Osteocyte (in vitro differentiated cells): ENCODE measurements around the gene SPRR2B. TPM values are rescaled to one million over a fixed set of nuclear protein-coding genes. Genes with fewer than 3 reads are reported as not detected.
"Not testable (repeated sequence)": the region's sequence is repeated elsewhere in the genome, so short reads cannot be mapped to it uniquely, and the experiment has no call there.

Experiments
- DNase-seq: peaks from one replicate; pipeline ENCODE4 v3.0.0; 2021; ENCODE audit warnings: mixed read lengths; ENCODE audit not compliant: unreplicated experiment; ENCODE audit errors: extremely low spot score
- H3K27ac Mint-ChIP-seq: one replicate; pipeline ENCODE4 v1.8.0; 2021; ENCODE audit warnings: mild to moderate bottlenecking, mixed read lengths; ENCODE audit not compliant: unreplicated experiment
- H3K27me3 Mint-ChIP-seq: one replicate; pipeline ENCODE4 v1.8.0; 2021; ENCODE audit warnings: mixed read lengths; ENCODE audit not compliant: unreplicated experiment
- H3K36me3 Mint-ChIP-seq: one replicate; pipeline ENCODE4 v1.8.0; 2021; ENCODE audit warnings: mixed read lengths; ENCODE audit not compliant: unreplicated experiment
- H3K4me1 Mint-ChIP-seq: one replicate; pipeline ENCODE4 v1.8.0; 2021; ENCODE audit warnings: mixed read lengths; ENCODE audit not compliant: unreplicated experiment
- H3K4me3 Mint-ChIP-seq: one replicate; pipeline ENCODE4 v1.8.0; 2021; ENCODE audit warnings: mild to moderate bottlenecking, moderate library complexity, mixed read lengths; ENCODE audit not compliant: unreplicated experiment
- H3K9me3 Mint-ChIP-seq: one replicate; pipeline ENCODE4 v1.8.0; 2021; ENCODE audit warnings: mixed read lengths; ENCODE audit not compliant: unreplicated experiment
- total RNA-seq: library from RNA; stranded (reverse); gene quantifications from 2 replicates; pipeline ENCODE4 v1.2.1, GENCODE V29; 2021
- TF ChIP-seq, protein P1 (sequence below): fragments of 200-600 bp; sonication (generic); IDR thresholded peaks from 2 replicates; pipeline ENCODE4 v1.5.0; 2021; ENCODE audit warnings: antibody characterized with exemption, mild to moderate bottlenecking, moderate library complexity

SPRR2B gene
- total RNA-seq, 1 donor from 2014 or later: not detected

DNA sequence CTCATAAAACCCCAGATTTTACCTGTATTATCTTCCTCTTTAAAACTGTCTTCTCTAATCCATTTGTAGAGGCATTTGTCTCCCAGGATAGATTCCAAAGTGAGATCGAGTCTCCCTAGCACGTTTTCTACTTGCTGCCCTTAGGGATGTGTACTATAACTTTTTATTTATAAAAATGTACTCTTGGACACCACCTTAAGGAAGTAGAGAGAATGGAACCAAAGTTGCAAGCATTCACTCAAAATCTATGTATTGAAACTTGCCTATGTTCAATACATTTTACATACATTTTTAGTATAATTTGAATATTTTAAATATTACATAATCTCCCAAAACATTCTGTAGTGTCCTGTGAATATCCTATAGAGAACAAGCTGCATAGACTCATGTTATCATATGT is 13.3 kb downstream of the SPRR2B start:
- no peak for DNase-seq
- Mint-ChIP-seq H3K36me3 (no peaks in the 10 kb centered on the region), H3K4me1 (no peaks in the 10 kb centered on the region), H3K27me3 (no peaks in the 10 kb centered on the region), H3K9me3 (no peaks in the 10 kb centered on the region), H3K4me3 (no peak overlapping the region), H3K27ac (no peak overlapping the region)
- TF ChIP-seq, protein P1, sequence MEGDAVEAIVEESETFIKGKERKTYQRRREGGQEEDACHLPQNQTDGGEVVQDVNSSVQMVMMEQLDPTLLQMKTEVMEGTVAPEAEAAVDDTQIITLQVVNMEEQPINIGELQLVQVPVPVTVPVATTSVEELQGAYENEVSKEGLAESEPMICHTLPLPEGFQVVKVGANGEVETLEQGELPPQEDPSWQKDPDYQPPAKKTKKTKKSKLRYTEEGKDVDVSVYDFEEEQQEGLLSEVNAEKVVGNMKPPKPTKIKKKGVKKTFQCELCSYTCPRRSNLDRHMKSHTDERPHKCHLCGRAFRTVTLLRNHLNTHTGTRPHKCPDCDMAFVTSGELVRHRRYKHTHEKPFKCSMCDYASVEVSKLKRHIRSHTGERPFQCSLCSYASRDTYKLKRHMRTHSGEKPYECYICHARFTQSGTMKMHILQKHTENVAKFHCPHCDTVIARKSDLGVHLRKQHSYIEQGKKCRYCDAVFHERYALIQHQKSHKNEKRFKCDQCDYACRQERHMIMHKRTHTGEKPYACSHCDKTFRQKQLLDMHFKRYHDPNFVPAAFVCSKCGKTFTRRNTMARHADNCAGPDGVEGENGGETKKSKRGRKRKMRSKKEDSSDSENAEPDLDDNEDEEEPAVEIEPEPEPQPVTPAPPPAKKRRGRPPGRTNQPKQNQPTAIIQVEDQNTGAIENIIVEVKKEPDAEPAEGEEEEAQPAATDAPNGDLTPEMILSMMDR: no peak

DNA sequence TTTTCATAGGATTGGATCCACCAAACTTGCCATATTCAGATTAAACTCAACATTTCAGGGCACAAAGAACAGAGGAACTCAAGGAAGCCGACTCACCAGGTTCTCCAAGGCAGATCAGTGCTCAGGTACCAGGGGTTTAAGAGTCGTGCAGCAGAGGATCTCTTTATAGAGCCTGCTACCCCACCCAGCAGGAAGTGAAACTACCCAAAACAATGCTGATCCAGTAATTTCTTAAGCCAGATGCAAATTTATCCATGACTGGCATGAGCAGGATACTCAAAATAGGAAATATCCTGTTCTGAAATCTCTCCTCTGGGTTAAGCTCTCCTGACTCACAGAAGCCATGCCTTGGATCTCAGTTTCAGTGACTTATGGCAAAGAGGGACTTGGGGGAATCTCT is 14.0 kb downstream of the SPRR2B start, which contains the start of gene SPRR2A:
TSS of gene SPRR2A (minus strand) at position 138 of the 400 bp plus-strand sequence. CDS start 777 bp downstream, outside the sequence.
- Mint-ChIP-seq H3K4me1 (no peaks in the 10 kb centered on the region), H3K4me3 (no peak within 1 kb of the TSS), H3K27ac (no peak within 1 kb of the TSS), H3K9me3 (no peaks in the 10 kb centered on the region), H3K36me3 (no peaks in the 10 kb centered on the region), H3K27me3 (no peaks in the 10 kb centered on the region)
- DNase-seq: no peak
- TF ChIP-seq, protein P1: no peak

DNA sequence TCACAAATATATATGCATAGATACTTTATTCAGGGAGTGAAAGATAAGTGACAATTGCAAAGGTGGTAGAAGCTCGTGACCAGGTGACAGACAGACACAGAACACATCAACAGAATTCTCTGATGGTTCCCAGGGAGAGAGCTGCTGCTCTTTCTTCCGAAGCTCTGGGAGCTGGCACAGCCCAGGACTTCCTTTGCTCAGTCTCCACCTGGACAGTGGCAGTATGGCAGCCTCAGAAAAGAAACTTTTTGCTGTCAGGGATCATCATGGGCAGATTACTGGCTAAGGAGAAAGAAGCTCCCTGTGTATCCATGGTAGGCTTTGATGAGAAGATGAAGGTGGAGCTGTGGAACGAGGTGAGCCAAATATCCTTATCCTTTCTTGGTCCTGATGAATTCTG is 15.3 kb downstream of the SPRR2B start:
- H3K36me3 Mint-ChIP-seq, H3K27me3 Mint-ChIP-seq, H3K4me1 Mint-ChIP-seq, DNase-seq, H3K9me3 Mint-ChIP-seq, H3K27ac Mint-ChIP-seq, H3K4me3 Mint-ChIP-seq: not testable (repeated sequence)

DNA sequence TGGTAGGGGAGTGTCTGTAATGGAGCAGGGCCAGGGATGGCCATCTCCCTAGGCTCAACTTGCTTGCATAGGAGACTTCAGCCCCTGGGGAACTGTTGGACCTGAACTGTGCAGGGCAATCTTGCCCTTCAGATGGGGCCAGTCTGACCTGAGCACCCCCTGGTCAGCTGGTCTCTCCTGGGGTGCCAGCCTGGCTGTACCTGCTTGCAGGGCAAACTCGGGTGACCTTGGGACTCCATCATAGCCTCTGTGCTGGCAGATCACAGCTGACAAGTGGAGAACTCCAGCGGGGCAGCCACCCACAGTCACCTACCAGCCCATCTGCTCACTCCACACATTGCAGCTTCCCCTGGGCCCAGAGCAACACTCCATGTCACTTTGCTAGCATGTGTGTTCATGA is 22.2 kb downstream of the SPRR2B start:
- H3K27ac Mint-ChIP-seq: no peak overlapping the region
- H3K27me3 Mint-ChIP-seq: no peaks in the 10 kb centered on the region
- DNase-seq: no peak
- H3K4me3 Mint-ChIP-seq: no peak overlapping the region
- H3K4me1 Mint-ChIP-seq: no peaks in the 10 kb centered on the region
- H3K36me3 Mint-ChIP-seq: no peaks in the 10 kb centered on the region
- H3K9me3 Mint-ChIP-seq: no peaks in the 10 kb centered on the region
- TF ChIP-seq, protein P1: no peak

DNA sequence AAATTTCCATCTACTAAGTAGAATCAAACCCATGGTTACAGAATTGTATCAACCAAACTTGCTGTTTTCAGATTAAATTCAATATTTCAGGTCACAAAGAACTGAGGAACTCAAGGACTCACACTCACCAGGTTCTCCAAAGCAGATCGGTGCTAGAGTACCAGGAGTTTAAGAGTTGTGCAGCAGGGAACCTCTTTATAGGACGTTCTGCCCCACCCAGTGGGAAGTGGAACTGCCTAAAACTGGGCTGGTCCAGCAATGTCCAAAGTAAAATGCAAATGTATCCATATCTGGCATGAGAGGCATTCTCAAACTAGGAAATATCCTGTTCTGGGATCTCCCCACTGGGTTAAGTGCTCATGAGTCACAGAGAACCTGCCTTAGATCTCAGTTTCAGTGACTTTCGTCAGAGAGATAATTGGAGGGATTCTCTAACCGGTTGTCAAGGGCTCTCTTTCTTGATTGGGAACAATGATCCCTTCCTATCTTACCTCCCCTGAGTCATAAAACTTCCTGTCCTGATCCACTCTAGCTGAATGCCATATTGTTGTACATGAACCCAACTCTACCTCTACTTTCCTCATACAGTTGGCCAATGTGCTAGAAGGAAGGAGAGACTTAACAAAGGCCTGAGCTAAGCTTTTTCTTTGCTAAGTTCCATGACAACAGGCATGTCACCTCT is 30.3 kb downstream of the SPRR2B start, which contains the start of gene SPRR2D:
TSS of gene SPRR2D (minus strand) at position 171 of the 682 bp plus-strand sequence. CDS start 774 bp downstream, outside the sequence.
- Mint-ChIP-seq H3K9me3 (no peaks in the 10 kb centered on the region), H3K4me1 (no peaks in the 10 kb centered on the region), H3K27me3 (no peaks in the 10 kb centered on the region), H3K4me3 (no peak within 1 kb of the TSS), H3K36me3 (no peaks in the 10 kb centered on the region), H3K27ac (no peak within 1 kb of the TSS)
- TF ChIP-seq, protein P1: no peak
- DNase-seq: no peak
